ENCODE data around the gene MYH11.

GRCh38 chr16:15898654-15899053, 41.8 kb upstream of the MYH11 start:
- no peak for TF ChIP-seq CTCF (conservative IDR thresholded peaks at IDR 0.05; ENCODE audit: low read depth in 2 of 2)
- no peak for TF ChIP-seq ETS1 (IDR thresholded peaks at IDR 0.05)
- TF ChIP-seq REST (IDR thresholded peaks at IDR 0.05; ENCODE audit: unreplicated experiment) = no peak
- no peak for TF ChIP-seq POLR2AphosphoS5 (IDR thresholded peaks at IDR 0.05; ENCODE audit: low read depth)
- TF ChIP-seq EZH2phosphoT487 (IDR thresholded peaks at IDR 0.05; ENCODE audit: unreplicated experiment) = no peak
- no peak for TF ChIP-seq EZH2 (IDR thresholded peaks at IDR 0.05; ENCODE audit: low read depth, unreplicated experiment)
- TF ChIP-seq JUNB (IDR thresholded peaks at IDR 0.05; ENCODE audit: unreplicated experiment) = no peak
- TF ChIP-seq NANOG (IDR thresholded peaks at IDR 0.05; ENCODE audit: borderline replicate concordance) = no peak
- TF ChIP-seq CREB1 (CRISPR knock-in tag; IDR thresholded peaks at IDR 0.05; ENCODE audit: low read depth) = no peak
- TF ChIP-seq STAT1 (IDR thresholded peaks at IDR 0.05; ENCODE audit: unreplicated experiment) = no peak
- no peak for TF ChIP-seq ZNF331 (CRISPR knock-in tag; IDR thresholded peaks at IDR 0.05; ENCODE audit: low read depth)
